Esophagus muscularis mucosa (tissue), 3 donors: ENCODE data around the gene SDK1.

Experiments used
- POLR2A ChIP-seq: fragments of 450-650 bp; IDR thresholded peaks from one replicate; pipeline ENCODE4 v1.6.1; 2017; ENCODE audit warnings: antibody characterized with exemption, moderate library complexity, mild to moderate bottlenecking, low read depth
- POLR2AphosphoS5 ChIP-seq, 2 donors: sonication (generic); formaldehyde crosslinking; IDR thresholded peaks; one replicate each; pipeline ENCODE4 v1.6.1; 2017; ENCODE audit warnings: antibody characterized with exemption in 2 of 2
- TF ChIP-seq, protein P1 (sequence below), 3 experiments: fragments of 200-600 bp in 2 of 3; fragments of 450-650 bp in 1 of 3; sonication (generic) in 2 of 3; IDR thresholded peaks; one replicate each; pipeline ENCODE4 v1.5.1; 2017 to 2019; ENCODE audit warnings: antibody characterized with exemption in 3 of 3, mild to moderate bottlenecking in 2 of 3, moderate library complexity in 1 of 3

DNA sequence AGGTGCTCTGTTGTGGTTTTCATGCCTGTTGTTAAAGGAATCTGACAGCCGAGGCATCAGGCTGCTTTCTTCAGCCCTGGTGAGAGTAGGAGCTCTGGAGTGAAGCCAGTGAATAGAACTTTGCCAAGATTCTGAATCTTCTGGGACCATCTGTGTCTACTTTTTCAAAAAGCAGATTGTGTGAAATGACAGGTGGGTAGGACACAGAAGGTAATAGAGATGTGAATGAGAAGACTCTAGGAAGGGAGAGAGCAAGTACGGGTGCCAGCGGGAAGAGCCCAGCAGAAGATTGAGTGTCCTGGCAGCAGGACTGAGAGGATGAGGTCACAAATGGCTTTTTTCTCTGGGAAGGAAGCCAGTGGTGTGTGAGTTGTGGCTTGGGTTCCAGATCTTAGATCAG lies 429.2 kb downstream of the SDK1 start:
- TF ChIP-seq POLR2A (no peak), POLR2AphosphoS5 (IDR thresholded peaks at IDR 0.05) (no peak)
- TF ChIP-seq, protein P1, sequence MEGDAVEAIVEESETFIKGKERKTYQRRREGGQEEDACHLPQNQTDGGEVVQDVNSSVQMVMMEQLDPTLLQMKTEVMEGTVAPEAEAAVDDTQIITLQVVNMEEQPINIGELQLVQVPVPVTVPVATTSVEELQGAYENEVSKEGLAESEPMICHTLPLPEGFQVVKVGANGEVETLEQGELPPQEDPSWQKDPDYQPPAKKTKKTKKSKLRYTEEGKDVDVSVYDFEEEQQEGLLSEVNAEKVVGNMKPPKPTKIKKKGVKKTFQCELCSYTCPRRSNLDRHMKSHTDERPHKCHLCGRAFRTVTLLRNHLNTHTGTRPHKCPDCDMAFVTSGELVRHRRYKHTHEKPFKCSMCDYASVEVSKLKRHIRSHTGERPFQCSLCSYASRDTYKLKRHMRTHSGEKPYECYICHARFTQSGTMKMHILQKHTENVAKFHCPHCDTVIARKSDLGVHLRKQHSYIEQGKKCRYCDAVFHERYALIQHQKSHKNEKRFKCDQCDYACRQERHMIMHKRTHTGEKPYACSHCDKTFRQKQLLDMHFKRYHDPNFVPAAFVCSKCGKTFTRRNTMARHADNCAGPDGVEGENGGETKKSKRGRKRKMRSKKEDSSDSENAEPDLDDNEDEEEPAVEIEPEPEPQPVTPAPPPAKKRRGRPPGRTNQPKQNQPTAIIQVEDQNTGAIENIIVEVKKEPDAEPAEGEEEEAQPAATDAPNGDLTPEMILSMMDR (IDR thresholded peaks at IDR 0.05): no peak
